Testis (tissue), 2 donors: ENCODE data around the gene PSMA3.

ENCODE experiments used
- CTCF ChIP-seq, 3 experiments: fragments of 450-650 bp in 2 of 3; fragments of 200-600 bp in 1 of 3; sonication (generic) in 1 of 3; IDR thresholded peaks; one replicate each; pipeline ENCODE4 v1.5.1; 2016 to 2019; ENCODE audit warnings: antibody characterized with exemption in 3 of 3, mild to moderate bottlenecking in 2 of 3, moderate library complexity in 1 of 3
- POLR2A ChIP-seq: fragments of 450-650 bp; IDR thresholded peaks from one replicate; pipeline ENCODE4 v1.6.1; 2017; ENCODE audit warnings: antibody characterized with exemption, mild to moderate bottlenecking, moderate library complexity

DNA sequence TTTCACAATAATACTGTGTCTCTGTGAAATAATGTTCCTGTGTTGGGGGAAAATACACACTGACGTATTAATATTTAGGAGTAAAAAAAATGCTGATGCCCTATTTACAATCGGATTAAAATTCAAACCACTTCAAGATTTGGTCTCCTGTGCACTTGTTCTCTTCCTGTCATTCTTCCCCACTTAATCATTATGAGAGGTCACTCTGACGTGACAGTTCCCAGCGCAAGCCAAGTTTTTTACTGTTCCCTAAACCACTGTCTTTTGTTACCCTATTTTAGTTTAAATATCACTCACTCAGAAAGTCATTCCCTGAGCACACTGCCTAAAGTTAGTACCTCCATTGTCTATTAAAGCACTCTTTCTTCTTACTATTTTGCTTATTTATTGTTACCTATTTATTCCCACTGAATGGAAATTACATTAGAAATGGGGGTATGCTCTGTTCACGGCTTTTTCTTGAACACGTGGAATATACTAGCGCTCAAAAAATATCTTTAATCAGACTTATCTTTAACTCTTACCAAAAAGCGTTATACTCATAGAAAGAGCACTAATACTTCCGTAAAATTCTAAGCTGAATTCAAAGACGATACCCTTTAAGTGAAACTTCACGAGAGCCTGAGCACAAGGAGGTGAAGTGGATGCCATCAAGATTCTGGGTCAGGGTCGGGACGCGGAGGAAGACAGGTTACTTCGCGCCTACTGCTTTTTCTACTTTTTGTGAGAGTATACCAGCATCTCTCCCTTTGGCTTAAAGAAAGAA is 670 bp upstream of the PSMA3 start:
- TF ChIP-seq CTCF (IDR thresholded peaks at IDR 0.05) (no peak), POLR2A (no peak)
